Epithelial cell of esophagus (primary cell): ENCODE measurements around the gene KDF1.

Experiments used
- DNase-seq: peaks from one replicate; pipeline ENCODE4 v3.0.0; 2010; ENCODE audit warnings: low read depth
- H3K4me3 ChIP-seq: 2 replicates; pipeline ENCODE4 v1.5.1; 2011; ENCODE audit warnings: mild to moderate bottlenecking, low read length, control low read depth
- CTCF ChIP-seq: IDR thresholded peaks from 2 replicates; pipeline ENCODE4 v1.5.1; 2011; ENCODE audit warnings: low read depth, mild to moderate bottlenecking, low read length, control low read depth, inconsistent platforms; ENCODE audit not compliant: insufficient read depth; ENCODE audit errors: missing control alignments

Gene KDF1

GRCh38 chr1:26909951-26910342 is 50.3 kb downstream of the KDF1 start:
- H3K4me3 ChIP-seq: no peak overlapping the region
- no peak for DNase-seq
- TF ChIP-seq CTCF: no peak

DNA sequence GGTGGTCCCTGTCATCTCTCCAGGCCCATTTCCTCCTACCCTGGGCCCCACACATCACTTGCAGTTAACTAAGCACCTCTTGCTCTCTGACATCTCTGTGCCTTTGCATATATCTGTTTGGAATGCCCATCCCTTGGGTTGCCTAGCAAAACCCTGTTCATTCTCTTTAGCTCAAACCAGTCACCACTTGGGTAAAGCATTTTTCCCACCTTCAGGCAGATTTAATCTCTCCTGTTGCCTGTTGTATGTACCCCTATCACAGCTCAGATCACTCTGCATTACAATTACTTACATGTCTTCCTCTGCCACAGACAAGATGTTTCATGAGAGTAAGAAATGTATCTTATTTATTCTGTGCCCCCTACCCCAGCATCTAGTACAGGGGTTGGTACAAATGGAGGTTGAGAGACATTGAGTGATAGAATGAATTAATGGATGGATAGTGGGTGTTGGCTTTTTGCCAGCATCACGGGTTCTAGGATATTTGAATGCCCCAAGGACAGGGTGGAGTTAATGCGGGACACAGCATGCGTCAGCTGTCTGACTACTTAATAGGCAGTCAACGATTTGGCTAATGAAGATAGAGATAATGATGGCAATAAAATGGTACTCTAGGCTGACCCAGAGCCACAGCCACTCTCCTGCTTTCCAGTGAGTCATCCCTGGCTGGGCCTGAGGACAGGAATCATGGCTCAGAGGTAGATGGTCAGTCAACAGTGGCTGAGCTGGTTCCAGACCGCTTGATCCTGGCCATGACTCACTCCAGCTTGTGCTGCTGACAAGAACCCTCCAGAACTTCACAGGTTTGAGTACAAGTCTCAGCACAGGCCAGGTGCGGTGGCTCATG is 53.0 kb downstream of the KDF1 start:
- no peak for TF ChIP-seq CTCF
- DNase-seq: peak; percentile 95
- H3K4me3 ChIP-seq: no peak overlapping the region

GRCh38 chr1:26900815-26901511 is 59.3 kb downstream of the KDF1 start:
- H3K4me3 ChIP-seq: peak overlapping the region; percentile 84
- DNase-seq: no peak
- TF ChIP-seq CTCF: no peak

DNA sequence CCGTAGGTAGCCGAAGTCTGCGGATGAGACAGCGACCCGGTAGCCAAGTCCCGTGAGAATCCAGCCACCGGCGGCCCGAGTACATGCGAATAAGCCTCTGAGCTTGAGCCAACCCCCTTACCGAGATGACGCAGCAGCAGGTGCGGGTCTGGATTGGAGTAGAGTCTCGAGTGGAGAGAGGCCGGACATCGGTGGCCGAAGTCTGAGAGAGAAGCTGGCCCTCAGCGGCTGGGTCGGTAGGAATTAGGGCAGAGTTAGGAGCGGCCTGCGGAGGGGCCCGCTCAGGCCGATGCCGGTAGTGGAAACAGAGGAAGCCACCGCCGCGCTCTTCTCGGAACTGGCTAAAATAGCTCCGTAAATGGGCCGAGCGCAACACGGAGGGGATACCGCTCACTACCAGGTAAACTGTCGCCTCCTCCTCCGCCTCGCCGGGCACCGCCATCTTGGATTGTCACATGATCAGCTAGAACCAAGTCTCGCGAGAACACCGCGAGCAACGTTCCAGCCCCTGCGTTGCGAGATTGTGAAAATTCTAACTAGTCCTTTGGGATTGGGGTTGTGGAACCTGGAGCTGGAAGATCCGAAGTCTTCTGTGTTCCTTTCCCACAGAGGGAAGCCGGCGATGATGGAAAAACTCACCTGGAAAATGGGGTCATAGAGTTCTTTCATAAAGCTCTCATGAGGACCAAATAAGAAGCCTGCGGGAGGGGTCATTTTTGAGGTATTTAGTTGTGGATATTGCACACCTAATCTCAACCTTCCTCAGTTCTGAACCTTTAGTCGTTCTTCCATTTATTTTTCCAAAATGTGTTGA is 60.1 kb downstream of the KDF1 start, which contains the start of gene GPATCH3:
TSS of gene GPATCH3 (minus strand) at position 467 of the 814 bp plus-strand sequence. CDS start at position 442, 25 bp downstream.
- peak within 1 kb of the TSS; percentile 84 for H3K4me3 ChIP-seq
- no peak for TF ChIP-seq CTCF
- DNase-seq: peak; percentile 94
